Activated gamma-delta T cell treated with anti-CD3 and anti-CD28 coated beads, Interleukin-2, amount 50 U/mL, for 16 hours (primary cell): Measurements from ENCODE around the gene TARS2.

ENCODE experiments used
- DNase-seq: peaks from one replicate; pipeline ENCODE4 v3.0.0-alpha.2; 2020; ENCODE audit warnings: low read depth

TARS2 gene

GRCh38 chr1:150486966-150487762 is at the start of gene TARS2:
Gene TARS2 (plus strand): TSS chr1:150487419. CDS start chr1:150487451, 32 bp downstream.
- DNase-seq, result peak; percentile 92

GRCh38 chr1:150441121-150441520 is 46.1 kb upstream of the TARS2 start:
- no peak for DNase-seq

- no peak for DNase-seq
Measured at GRCh38 chr1:150444232-150444631, 43.0 kb upstream of the TARS2 start.

- DNase-seq, result no peak
Measured at GRCh38 chr1:150456146-150456647, 31.0 kb upstream of the TARS2 start.

- peak; percentile 60 for DNase-seq
Measured at GRCh38 chr1:150464422-150464826, 22.8 kb upstream of the TARS2 start.

- no peak for DNase-seq
Measured at GRCh38 chr1:150466964-150467363, 20.3 kb upstream of the TARS2 start.

GRCh38 chr1:150469291-150469690 is 17.9 kb upstream of the TARS2 start:
- no peak for DNase-seq

GRCh38 chr1:150472601-150473200 is 14.5 kb upstream of the TARS2 start:
- DNase-seq, result no peak

- DNase-seq, result no peak
Measured at GRCh38 chr1:150473659-150474058, 13.6 kb upstream of the TARS2 start.

GRCh38 chr1:150474869-150475268 is 12.3 kb upstream of the TARS2 start:
- no peak for DNase-seq

- no peak for DNase-seq
Measured at GRCh38 chr1:150476754-150477153, 10.5 kb upstream of the TARS2 start.

GRCh38 chr1:150477320-150477719 is 9.9 kb upstream of the TARS2 start:
- no peak for DNase-seq

GRCh38 chr1:150477733-150478132 is 9.5 kb upstream of the TARS2 start:
- DNase-seq, result no peak

- DNase-seq, result no peak
Measured at GRCh38 chr1:150479370-150479769, 7.8 kb upstream of the TARS2 start.

- no peak for DNase-seq
Measured at GRCh38 chr1:150479927-150480352, 7.3 kb upstream of the TARS2 start.

- DNase-seq, result no peak
Measured at GRCh38 chr1:150484431-150484830, 2.8 kb upstream of the TARS2 start.

GRCh38 chr1:150484861-150485260 is 2.4 kb upstream of the TARS2 start:
- DNase-seq, result no peak

- no peak for DNase-seq
Measured at GRCh38 chr1:150487763-150488115, 520 bp downstream of the TARS2 start.

- no peak for DNase-seq
Measured at GRCh38 chr1:150493175-150493574, 6.0 kb downstream of the TARS2 start.

- no peak for DNase-seq
Measured at GRCh38 chr1:150498342-150498741, 11.1 kb downstream of the TARS2 start.

GRCh38 chr1:150505431-150505830 is 18.2 kb downstream of the TARS2 start:
- no peak for DNase-seq

- DNase-seq, result no peak
Measured at GRCh38 chr1:150507912-150508864, 21.0 kb downstream of the TARS2 start, which contains the start of gene ECM1. Gene ECM1 (plus strand): TSS chr1:150508109. CDS start chr1:150508210, 101 bp downstream.
